ENCODE results near the gene MR1.

MR1 gene

GRCh38 chr1:181033799-181034451, at the start of gene MR1:
Gene MR1 (plus strand): TSS chr1:181033983. CDS start chr1:181034008, 25 bp downstream.
- peak; percentile 70 to 91 for DNase-seq

DNA sequence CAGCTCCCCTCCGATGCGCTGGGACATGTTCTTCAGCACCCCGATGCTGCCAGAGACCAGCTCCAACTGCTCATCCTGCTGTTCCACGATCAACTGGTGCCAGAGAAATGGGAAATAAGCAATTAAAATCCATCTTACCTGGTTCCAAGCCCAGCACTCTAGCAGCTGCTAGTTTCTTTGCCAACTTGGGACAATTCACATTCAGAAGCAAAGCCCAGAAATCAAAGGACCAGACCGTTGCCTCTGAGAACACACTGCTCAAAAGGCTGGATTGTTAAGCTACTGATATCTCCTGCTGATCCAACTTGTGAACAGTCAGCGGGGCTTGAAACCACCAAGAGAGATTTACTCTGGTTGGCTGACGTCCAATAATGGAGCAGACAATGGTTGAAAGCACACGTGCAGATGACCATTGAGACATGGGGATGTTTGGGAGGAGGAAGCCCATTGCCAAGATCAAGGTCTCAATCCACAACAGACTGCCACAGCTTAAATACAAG, 45.5 kb upstream of the MR1 start:
- no peak for DNase-seq

DNA sequence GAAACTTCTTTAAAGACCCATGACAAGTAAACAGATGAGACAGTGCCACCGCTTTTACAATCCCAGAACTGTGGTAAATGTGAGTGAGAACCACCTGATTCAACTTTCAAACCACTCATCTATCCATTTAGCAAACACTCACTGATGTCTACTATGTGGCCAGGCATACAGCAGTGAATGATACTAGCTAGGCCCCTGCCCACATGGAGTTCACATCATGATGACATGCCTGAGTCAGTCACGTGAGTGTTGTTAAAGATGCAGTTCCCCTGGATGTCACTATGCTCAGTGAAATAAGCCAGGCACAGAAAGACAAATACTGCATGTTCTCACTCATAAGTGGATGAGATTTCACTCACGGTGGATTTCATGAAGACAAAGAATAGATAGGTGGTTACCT, 39.5 kb upstream of the MR1 start:
- DNase-seq: no peak

GRCh38 chr1:180997843-180998504, 35.8 kb upstream of the MR1 start:
- no peak for DNase-seq

GRCh38 chr1:181001091-181001780, 32.5 kb upstream of the MR1 start:
- DNase-seq: no peak

GRCh38 chr1:181002582-181003172, 31.1 kb upstream of the MR1 start:
- no peak for DNase-seq

- DNase-seq: no peak
These were observed 23.0 kb upstream of the MR1 start for GRCh38 chr1:181010789-181011188.

- DNase-seq: no peak
These were observed 22.2 kb upstream of the MR1 start for GRCh38 chr1:181011301-181012202.

DNA sequence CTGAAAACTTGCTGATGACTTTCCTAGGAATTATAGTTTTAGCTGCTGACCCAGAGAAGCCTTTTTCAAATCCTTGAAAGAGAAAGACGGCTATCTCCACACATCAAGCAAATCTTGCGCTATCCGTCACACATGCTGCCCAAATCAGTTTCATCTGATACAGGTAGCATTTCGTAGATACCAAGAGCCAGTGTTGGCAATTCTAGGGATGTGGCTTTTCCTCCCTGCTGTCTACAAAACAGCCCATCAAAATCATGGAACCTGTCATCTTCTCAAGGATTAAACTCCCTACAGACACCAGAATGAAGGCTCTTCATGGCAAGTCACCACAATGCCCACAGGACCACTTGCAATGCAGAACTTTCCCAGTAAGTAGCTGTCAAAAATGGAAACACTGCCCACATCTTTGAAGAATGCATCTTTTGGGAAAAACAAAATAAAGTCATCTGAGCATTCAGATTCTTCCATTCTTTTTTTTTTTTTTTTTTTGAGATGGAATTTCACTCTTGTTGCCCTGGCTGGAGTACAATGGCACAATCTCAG, 21.5 kb upstream of the MR1 start:
- no peak for DNase-seq

DNA sequence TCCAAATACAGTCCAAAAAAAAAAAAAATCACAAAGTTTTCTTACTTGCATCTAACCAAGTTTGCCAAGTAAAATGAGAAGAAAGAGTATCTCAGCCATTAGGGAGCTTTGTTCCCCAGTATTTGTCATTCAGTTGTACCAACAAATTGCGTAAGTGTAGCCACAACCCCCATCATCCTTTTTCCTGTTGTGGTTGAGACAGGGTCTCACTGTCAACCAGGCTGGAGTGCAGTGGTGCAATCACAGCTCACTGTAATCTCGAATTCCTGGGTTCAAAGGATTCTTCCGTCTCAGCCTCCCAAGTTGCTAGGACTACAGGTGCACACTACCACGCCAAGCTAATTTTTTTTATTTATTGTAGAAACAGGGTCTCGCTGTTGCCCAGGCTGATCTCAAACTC, 20.6 kb upstream of the MR1 start:
- peak in 1 of 2 donors; percentile 24 for DNase-seq

DNA sequence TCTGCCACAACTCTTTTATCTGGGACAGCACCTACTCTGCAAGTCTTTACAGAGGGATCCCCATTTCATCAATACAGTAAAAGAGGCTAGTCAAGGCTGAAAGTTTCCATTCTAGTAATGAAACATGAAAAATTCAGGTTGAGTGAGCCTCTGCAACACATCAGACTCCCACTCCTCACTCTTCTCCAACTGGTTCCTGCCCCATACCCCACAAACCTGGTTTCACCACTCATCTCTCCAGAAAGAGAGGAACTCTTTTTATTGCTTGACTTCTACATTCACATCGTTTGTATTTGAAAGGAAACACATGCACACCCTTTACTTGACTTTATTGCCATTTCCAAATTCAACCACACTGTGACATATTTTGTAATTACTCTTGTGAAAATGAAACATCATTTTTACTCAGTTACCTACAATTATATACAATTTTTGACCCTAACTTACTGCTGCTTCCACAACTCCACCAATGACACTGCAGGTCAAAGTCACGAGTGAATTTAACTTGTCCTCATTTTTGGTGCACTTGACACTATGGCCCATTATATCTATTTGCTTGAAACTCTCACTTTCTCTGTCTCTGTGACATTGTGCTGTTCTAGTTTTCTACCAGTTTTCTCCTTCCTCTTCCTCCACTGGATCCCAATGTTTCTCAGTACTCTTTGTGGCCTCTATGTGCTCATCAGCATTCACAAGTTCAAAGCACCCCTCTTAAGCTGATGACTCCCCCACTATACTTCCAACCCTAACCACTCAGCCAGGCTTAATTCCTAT, 19.1 kb upstream of the MR1 start:
- DNase-seq: no peak

DNA sequence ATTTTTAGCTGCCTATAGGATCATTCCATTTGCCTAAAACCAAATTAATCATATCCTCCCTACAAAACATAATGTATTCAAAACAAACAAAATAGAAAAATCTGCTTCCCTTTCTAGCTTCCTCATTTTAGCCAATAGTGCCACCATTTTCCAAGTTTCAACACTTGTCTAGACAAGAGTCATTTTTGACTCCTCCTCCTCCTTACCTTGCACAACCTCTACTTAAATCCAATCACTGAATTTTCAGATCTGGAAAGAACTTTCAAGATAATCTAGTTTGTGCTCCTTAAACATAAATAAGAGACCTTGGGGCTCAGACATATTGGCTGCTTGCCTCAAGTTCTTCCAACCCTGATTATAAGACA, 18.6 kb upstream of the MR1 start:
- no peak for DNase-seq

- no peak for DNase-seq
These were observed 17.2 kb upstream of the MR1 start for GRCh38 chr1:181016563-181016962.

DNA sequence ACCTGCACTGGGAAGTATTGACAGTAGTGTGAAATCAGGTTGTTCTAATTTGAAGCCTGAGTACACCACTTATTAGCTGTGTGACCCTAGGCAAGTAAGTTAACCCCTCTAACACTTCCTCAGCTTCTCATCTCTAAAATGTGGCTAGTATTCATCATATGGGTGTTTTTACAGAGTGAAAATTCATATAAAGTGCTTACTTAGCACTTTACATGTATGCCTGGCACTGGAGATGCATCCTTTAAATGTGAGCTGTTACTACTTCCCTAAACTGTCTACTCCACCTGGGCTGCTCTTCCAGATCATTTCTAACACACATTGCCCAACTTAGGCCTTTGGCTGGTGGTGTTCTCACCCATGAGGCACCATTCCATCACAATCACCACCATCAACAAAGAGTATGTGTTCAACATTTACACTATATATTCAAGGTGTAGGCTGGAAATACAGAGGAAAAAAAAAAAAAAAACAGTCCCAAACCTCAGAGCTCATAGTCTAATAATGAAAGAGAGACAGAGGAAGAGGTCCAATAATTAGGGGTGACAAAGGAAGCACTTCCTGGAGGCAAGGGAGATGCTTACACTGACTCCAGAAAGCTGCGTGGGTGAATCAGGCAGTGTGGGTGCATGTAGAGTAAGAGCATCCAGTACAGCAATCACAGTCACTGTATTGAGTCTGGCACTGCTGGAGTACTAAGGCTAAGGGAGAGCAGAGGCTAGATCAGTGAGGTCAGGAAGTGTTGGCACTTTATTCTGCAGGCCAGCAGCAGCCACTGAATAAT, 14.7 kb upstream of the MR1 start:
- DNase-seq: no peak

DNA sequence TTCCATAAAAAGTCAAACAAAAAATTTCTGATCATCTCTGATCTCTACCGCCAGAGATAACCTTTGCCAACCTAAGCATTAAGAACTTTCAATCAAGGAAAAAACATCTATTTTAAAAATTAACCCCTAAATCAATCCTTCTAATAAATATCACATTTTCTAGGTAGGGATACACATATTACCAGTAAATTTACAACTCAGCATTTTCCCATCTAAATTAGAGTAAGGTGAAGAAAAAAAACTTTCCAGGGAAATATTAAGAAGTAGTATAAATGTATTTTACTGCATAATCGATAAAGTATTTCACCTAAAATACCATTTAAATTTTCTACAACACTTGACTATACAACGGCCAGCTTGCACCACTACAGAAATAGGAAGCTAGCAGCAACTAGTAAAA, 12.6 kb upstream of the MR1 start:
- no peak for DNase-seq

GRCh38 chr1:181021811-181022434, 11.9 kb upstream of the MR1 start:
- DNase-seq: peak; percentile 36 to 65

- DNase-seq: no peak
These were observed 10.3 kb upstream of the MR1 start for GRCh38 chr1:181023265-181024057.

DNA sequence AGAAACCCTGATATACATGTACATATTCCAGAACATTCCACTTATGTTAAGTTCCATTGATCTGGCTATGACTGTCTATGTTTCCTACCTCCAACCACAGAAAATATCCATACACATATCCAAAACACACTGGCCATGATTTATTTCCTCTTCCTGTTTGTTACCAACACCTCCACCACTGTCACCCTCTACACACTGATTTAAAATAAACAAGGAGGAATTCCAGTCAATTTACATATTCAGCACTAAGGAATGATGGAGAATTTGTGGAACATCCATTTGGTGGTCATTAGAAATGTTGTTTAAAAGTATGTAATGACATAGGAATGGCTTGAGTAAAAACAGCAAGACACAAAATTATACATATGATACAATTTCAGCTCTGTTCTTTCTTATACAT, 5.6 kb upstream of the MR1 start:
- no peak for DNase-seq

DNA sequence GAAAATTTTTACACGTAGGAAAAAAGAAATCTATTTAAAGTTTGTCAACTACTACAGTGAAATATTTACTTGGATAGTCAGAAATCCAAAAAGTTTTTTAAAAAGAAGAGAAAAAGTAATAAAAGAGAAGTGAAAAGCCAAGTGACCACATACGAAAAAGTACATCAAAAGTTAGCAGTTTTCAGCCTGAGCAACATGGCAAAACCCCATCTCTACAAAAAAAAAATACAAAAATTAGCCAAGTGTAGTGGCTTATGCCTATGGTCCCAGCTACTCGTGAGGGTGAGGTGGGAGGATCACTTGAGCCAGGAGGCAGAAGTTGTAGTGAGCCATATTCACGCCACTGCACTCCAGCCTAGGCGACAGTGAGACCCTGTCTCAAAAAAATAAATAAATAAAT, 5.2 kb upstream of the MR1 start:
- DNase-seq: no peak

All from CD4-positive, alpha-beta T cell treated with Interferon alpha-2 for 1 hour (primary cell).